ENCODE results near the gene ATF7IP2. TPM values are rescaled to one million over a fixed set of nuclear protein-coding genes. Genes with fewer than 3 reads are reported as not detected.
A peak's percentile ranks its signal among the peaks of the same experiment; 100 is the strongest.

ATF7IP2 gene
- total and polyA plus RNA-seq, 9 of the 15 experiments (the other 6 are each of a cell fraction or from before 2014, with no cell fraction given): 131 to 515 (median 196) TPM

- TF ChIP-seq ZNF175 (CRISPR knock-in tag; IDR thresholded peaks at IDR 0.05; ENCODE audit: low read depth): peak; percentile 76; the same call in 1 of the 2 replicates
- peak; percentile 98 for TF ChIP-seq CBFA2T3 (IDR thresholded peaks at IDR 0.05)
- no peak for TF ChIP-seq ZNF174 (CRISPR knock-in tag; IDR thresholded peaks at IDR 0.05)
- 0 out of 2 replicates have a peak, but pooled peaks have one; percentile 6 for TF ChIP-seq MAFG (tag; conservative IDR thresholded peaks at IDR 0.05)
- no peak for TF ChIP-seq RBM25 (IDR thresholded peaks at IDR 0.05; ENCODE audit: low read depth, low read length, severe bottlenecking)
- TF ChIP-seq SIRT6 (IDR thresholded peaks at IDR 0.05; ENCODE audit: low read depth, low read length): no peak
- TF ChIP-seq CTCFL (IDR thresholded peaks at IDR 0.05; ENCODE audit: borderline replicate concordance, insufficient read depth, low read depth, low read length, poor library complexity, severe bottlenecking): no peak
- TF ChIP-seq MIER1 (IDR thresholded peaks at IDR 0.05; ENCODE audit: low read depth): no peak
- no peak for TF ChIP-seq SETDB1 (IDR thresholded peaks at IDR 0.05; ENCODE audit: low read length)
- TF ChIP-seq ZNF3 (CRISPR knock-in tag; IDR thresholded peaks at IDR 0.05): no peak
- TF ChIP-seq ZNF76 (CRISPR knock-in tag; IDR thresholded peaks at IDR 0.05; ENCODE audit: borderline replicate concordance): no peak
- no peak for TF ChIP-seq JUNB (CRISPR knock-in tag; conservative IDR thresholded peaks at IDR 0.05)
- peak; percentile 23 to 96; a peak in 2 of 3 replicates for TF ChIP-seq CBX3 (IDR thresholded peaks at IDR 0.05; ENCODE audit: borderline replicate concordance in 1 of 2, low read length in 2 of 2)
- TF ChIP-seq ZNF830 (CRISPR knock-in tag; IDR thresholded peaks at IDR 0.05): no peak
- no peak for TF ChIP-seq NR4A1 (CRISPR knock-in tag; IDR thresholded peaks at IDR 0.05)
- 0 out of 2 replicates have a peak, but pooled peaks have one; percentile 47 for TF ChIP-seq NR4A1 (tag; IDR thresholded peaks at IDR 0.05)
- TF ChIP-seq HNRNPUL1 (IDR thresholded peaks at IDR 0.05; ENCODE audit: low read length): no peak
- TF ChIP-seq MBD2 (IDR thresholded peaks at IDR 0.05; ENCODE audit: borderline replicate concordance, low read depth): no peak
- no peak for TF ChIP-seq GMEB1 (CRISPR knock-in tag; IDR thresholded peaks at IDR 0.05)
- TF ChIP-seq HLTF (IDR thresholded peaks at IDR 0.05): peak; percentile 80; the same call in 1 of the 2 replicates
- no peak for TF ChIP-seq CREB1 (IDR thresholded peaks at IDR 0.05)
- no peak for TF ChIP-seq CREB1 (CRISPR knock-in tag; IDR thresholded peaks at IDR 0.05)
- TF ChIP-seq ZKSCAN3 (CRISPR knock-in tag; IDR thresholded peaks at IDR 0.05): no peak
- TF ChIP-seq ZNF395 (CRISPR knock-in tag; IDR thresholded peaks at IDR 0.05): no peak
- TF ChIP-seq ZNF584 (CRISPR knock-in tag; IDR thresholded peaks at IDR 0.05; ENCODE audit: low read depth): no peak
- TF ChIP-seq SMARCB1 (IDR thresholded peaks at IDR 0.05; ENCODE audit: insufficient read length, low read depth): no peak
- no peak for TF ChIP-seq KLF1 (tag; IDR thresholded peaks at IDR 0.05)
Observed at GRCh38 chr16:10343124-10343760, 42.6 kb upstream of the ATF7IP2 start (continued).
